Suppressor macrophage treated with lipopolysaccharide for 1 hour (primary cell): ENCODE data around the gene PCDHAC1.

Experiments used
- DNase-seq, 3 donors: peaks; one replicate each; pipeline ENCODE4 v3.0.0-alpha.2; 2020 to 2022

The PCDHAC1 gene

DNA sequence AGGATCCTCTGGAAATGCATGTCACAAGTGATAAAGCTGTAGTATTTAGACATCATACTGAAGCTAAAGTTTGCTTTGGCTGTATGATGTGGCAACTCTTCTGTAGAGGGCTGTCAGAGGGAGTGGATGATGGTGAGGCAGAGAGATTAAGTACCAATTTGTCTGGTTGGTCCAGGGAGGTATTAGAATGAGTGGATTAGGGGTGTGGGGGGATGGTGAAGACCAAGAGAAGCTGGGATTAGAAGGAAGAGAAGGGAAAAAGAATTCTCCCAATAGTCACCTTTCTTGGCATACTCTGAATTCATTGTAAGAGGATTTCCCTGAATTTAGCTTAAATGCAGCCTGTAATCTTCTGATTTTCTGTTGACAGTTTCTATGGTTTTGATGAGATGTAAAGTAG is 43.8 kb downstream of the PCDHAC1 start:
- no peak for DNase-seq

DNA sequence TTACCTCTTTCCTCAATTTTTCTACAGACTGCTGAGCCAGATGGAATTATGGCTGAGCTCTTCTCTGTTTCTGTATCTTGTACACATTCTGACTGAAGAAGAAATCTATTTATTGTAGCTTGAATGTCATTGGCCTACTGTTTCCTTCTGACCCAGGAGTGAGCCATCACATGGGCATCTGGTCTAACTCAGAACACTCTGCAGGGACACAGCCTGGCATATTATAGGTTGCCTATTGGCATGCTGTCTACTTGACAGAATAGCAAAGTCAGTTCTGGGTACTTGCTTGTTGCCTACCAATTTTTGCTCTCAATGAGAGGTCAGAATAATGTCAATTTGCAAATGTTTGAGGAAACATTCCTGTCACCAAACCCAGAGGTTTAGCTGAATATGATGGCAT is 47.5 kb downstream of the PCDHAC1 start:
- no peak for DNase-seq

DNA sequence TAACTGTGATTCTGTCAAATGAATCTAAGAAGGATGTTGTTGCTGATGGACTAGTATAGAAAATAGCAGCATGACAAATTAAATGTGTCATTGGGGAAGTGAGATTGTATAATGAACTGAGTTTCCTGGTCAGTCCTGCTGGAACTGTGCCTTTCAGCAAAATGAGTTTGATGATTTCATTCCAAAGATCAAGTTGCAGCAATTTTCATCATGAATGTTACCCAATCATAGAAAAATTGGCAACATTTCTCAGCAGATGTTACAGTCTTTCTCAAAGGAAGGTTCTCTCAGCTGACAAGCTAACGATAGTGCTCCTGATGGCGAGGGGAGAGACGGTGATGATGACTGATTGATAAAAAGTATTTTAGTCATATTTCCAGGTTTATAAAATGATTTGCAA is 50.9 kb downstream of the PCDHAC1 start:
- DNase-seq = no peak

DNA sequence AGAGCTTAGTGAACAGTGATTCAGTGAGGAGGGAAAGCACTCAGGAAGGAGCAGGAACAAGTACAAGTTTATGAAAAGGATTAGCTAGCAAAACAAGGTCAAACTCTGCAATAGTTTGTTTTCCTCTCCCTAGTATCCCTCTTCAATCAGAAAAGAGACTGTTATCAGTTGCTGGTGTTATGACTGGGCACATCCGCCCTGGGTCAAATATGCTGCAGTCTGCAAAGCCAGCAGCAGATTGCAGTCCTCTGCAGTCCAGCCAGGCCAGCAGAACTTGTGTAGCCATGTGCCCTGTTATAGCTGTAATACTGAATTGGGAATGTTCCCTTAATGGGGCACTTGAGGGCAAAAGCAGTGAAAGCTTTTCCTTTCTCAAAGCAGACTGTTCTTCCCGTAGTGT is 52.2 kb downstream of the PCDHAC1 start:
- DNase-seq = no peak

DNA sequence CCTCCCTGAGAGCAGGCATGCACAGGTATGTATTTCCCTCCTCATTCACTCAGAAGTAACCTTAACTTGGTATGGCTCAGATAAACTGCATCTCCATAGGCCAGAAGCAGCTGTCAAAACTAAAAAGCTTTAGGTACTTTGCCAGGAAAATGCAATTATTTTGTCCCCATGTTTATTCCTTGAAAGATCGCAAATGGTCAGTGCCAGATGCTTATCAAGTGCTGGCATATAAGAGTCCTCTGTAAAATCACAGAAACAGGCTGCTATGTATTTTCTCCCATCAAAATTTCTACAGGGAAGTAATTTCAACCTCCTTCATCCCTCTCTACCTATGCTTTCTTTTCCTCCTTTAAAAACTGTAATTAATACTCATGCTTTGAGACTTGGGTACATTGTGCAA is 52.9 kb downstream of the PCDHAC1 start:
- DNase-seq = no peak
